ENCODE data around the gene C1orf53. TPM values are rescaled to one million over a fixed set of nuclear protein-coding genes. Genes with fewer than 3 reads are reported as not detected.
"Not testable (repeated sequence)": the region's sequence is repeated elsewhere in the genome, so short reads cannot be mapped to it uniquely, and the experiment has no call there.

Gene C1orf53
- polyA plus RNA-seq, 1 donor from 2014 or later = 2.6 TPM

GRCh38 chr1:197937381-197937780 is 35.0 kb downstream of the C1orf53 start:
- no peak for TF ChIP-seq TAF1 (IDR thresholded peaks at IDR 0.05; ENCODE audit: low read depth)
- no peak for TF ChIP-seq REST (IDR thresholded peaks at IDR 0.05; ENCODE audit: borderline replicate concordance)
- TF ChIP-seq MXI1 (conservative IDR thresholded peaks at IDR 0.05; ENCODE audit: poor library complexity, severe bottlenecking) = no peak
- TF ChIP-seq EP300 (conservative IDR thresholded peaks at IDR 0.05; ENCODE audit: poor library complexity, severe bottlenecking) = no peak
- TF ChIP-seq RAD21 (conservative IDR thresholded peaks at IDR 0.05) = no peak
- TF ChIP-seq CTCF (IDR thresholded peaks at IDR 0.05; ENCODE audit: poor library complexity, severe bottlenecking) = no peak
- TF ChIP-seq EZH2 (IDR thresholded peaks at IDR 0.05; ENCODE audit: borderline replicate concordance, insufficient read depth, low read length, poor library complexity, severe bottlenecking) = no peak
- no peak for TF ChIP-seq SMC3 (conservative IDR thresholded peaks at IDR 0.05; ENCODE audit: poor library complexity)
- no peak for TF ChIP-seq POLR2AphosphoS5 (IDR thresholded peaks at IDR 0.05)
- Histone ChIP-seq H2AFZ (ENCODE audit: low read depth, low read length) (no peak overlapping the region), H3F3A (ENCODE audit: insufficient read depth, low read length, poor library complexity, severe bottlenecking) (no peaks in the 10 kb centered on the region), H3K27ac (ENCODE audit: low read length) (no peak overlapping the region), H3K9me2 (ENCODE audit: insufficient read depth, low read length) (no peaks in the 10 kb centered on the region), H3K9me3 (ENCODE audit: low read length) (no peaks in the 10 kb centered on the region), H3K27me3 (ENCODE audit: insufficient read depth, low read depth, low read length) (no peaks in the 10 kb centered on the region), H3K36me3 (ENCODE audit: insufficient read depth, low read length) (no peaks in the 10 kb centered on the region), H3K9ac (ENCODE audit: low read length) (no peak overlapping the region), H3K79me2 (replicated peaks; ENCODE audit: insufficient read depth, low read length) (no peaks in the 10 kb centered on the region), H4K20me1 (ENCODE audit: insufficient read depth) (no peaks in the 10 kb centered on the region), H3K4me2 (ENCODE audit: low read length) (no peak overlapping the region), H3K4me3 (ENCODE audit: low read length) (no peak overlapping the region)

GRCh38 chr1:197937892-197938291 is 35.5 kb downstream of the C1orf53 start:
- H3K36me3 ChIP-seq (ENCODE audit: insufficient read depth, low read length) = no peaks in the 10 kb centered on the region
- H3K4me3 ChIP-seq (ENCODE audit: low read length) = no peak overlapping the region
- H3K27me3 ChIP-seq (ENCODE audit: insufficient read depth, low read depth, low read length) = no peaks in the 10 kb centered on the region
- no peaks in the 10 kb centered on the region for H3K79me2 ChIP-seq (replicated peaks; ENCODE audit: insufficient read depth, low read length)
- no peak overlapping the region for H3K9ac ChIP-seq (ENCODE audit: low read length)
- no peaks in the 10 kb centered on the region for H3K9me3 ChIP-seq (ENCODE audit: low read length)
- no peak overlapping the region for H3K27ac ChIP-seq (ENCODE audit: low read length)
- no peaks in the 10 kb centered on the region for H3K9me2 ChIP-seq (ENCODE audit: insufficient read depth, low read length)
- TF ChIP-seq MXI1 (conservative IDR thresholded peaks at IDR 0.05; ENCODE audit: poor library complexity, severe bottlenecking) (no peak), REST (IDR thresholded peaks at IDR 0.05; ENCODE audit: borderline replicate concordance) (no peak), RAD21 (conservative IDR thresholded peaks at IDR 0.05) (no peak), EP300 (conservative IDR thresholded peaks at IDR 0.05; ENCODE audit: poor library complexity, severe bottlenecking) (no peak), TAF1 (IDR thresholded peaks at IDR 0.05; ENCODE audit: low read depth) (no peak), EZH2 (IDR thresholded peaks at IDR 0.05; ENCODE audit: borderline replicate concordance, insufficient read depth, low read length, poor library complexity, severe bottlenecking) (no peak), POLR2AphosphoS5 (IDR thresholded peaks at IDR 0.05) (no peak), SMC3 (conservative IDR thresholded peaks at IDR 0.05; ENCODE audit: poor library complexity) (no peak), CTCF (IDR thresholded peaks at IDR 0.05; ENCODE audit: poor library complexity, severe bottlenecking) (no peak)
- H3F3A ChIP-seq (ENCODE audit: insufficient read depth, low read length, poor library complexity, severe bottlenecking) = no peaks in the 10 kb centered on the region
- H2AFZ ChIP-seq (ENCODE audit: low read depth, low read length) = no peak overlapping the region
- no peaks in the 10 kb centered on the region for H4K20me1 ChIP-seq (ENCODE audit: insufficient read depth)
- H3K4me2 ChIP-seq (ENCODE audit: low read length) = no peak overlapping the region

- not testable (repeated sequence) for H3K4me3 ChIP-seq (ENCODE audit: low read length); H4K20me1 ChIP-seq (ENCODE audit: insufficient read depth); H3K36me3 ChIP-seq (ENCODE audit: insufficient read depth, low read length); H3K9ac ChIP-seq (ENCODE audit: low read length); H3K79me2 ChIP-seq (replicated peaks; ENCODE audit: insufficient read depth, low read length); H3K27ac ChIP-seq (ENCODE audit: low read length); H3K27me3 ChIP-seq (ENCODE audit: insufficient read depth, low read depth, low read length); H3F3A ChIP-seq (ENCODE audit: insufficient read depth, low read length, poor library complexity, severe bottlenecking); H3K4me2 ChIP-seq (ENCODE audit: low read length); H2AFZ ChIP-seq (ENCODE audit: low read depth, low read length); H3K9me2 ChIP-seq (ENCODE audit: insufficient read depth, low read length); H3K9me3 ChIP-seq (ENCODE audit: low read length)
Observed at GRCh38 chr1:197939159-197939980, 36.9 kb downstream of the C1orf53 start.
